ENCODE data around the gene SRPK2.
"Not testable (repeated sequence)": the region's sequence is repeated elsewhere in the genome, so short reads cannot be mapped to it uniquely, and the experiment has no call there.

Gene SRPK2

GRCh38 chr7:105256761-105257231 is 131.9 kb downstream of the SRPK2 start:
- DNase-seq, result no peak

GRCh38 chr7:105250706-105251105 is 138.0 kb downstream of the SRPK2 start:
- no peak for DNase-seq

- no peak for DNase-seq
Measured at GRCh38 chr7:105250239-105250638, 138.5 kb downstream of the SRPK2 start.

- no peak for DNase-seq
Measured at GRCh38 chr7:105249216-105249615, 139.5 kb downstream of the SRPK2 start.

- no peak for DNase-seq
Measured at GRCh38 chr7:105246679-105247078, 142.0 kb downstream of the SRPK2 start.

- no peak for DNase-seq
Measured at GRCh38 chr7:105246256-105246655, 142.5 kb downstream of the SRPK2 start.

- DNase-seq, result no peak
Measured at GRCh38 chr7:105245398-105246114, 143.2 kb downstream of the SRPK2 start.

GRCh38 chr7:105244594-105244993 is 144.1 kb downstream of the SRPK2 start:
- no peak for DNase-seq

GRCh38 chr7:105241198-105241597 is 147.5 kb downstream of the SRPK2 start:
- no peak for DNase-seq

- no peak for DNase-seq
Measured at GRCh38 chr7:105238198-105238765, 150.4 kb downstream of the SRPK2 start.

GRCh38 chr7:105234886-105235285 is 153.8 kb downstream of the SRPK2 start:
- DNase-seq, result no peak

- DNase-seq, result not testable (repeated sequence)
Measured at GRCh38 chr7:105232829-105233291, 155.9 kb downstream of the SRPK2 start.

- no peak for DNase-seq
Measured at GRCh38 chr7:105230486-105230885, 158.2 kb downstream of the SRPK2 start.

- DNase-seq, result no peak
Measured at GRCh38 chr7:105229641-105230040, 159.1 kb downstream of the SRPK2 start.

- no peak for DNase-seq
Measured at GRCh38 chr7:105228555-105228954, 160.2 kb downstream of the SRPK2 start.

- no peak for DNase-seq
Measured at GRCh38 chr7:105227391-105227790, 161.3 kb downstream of the SRPK2 start.

- DNase-seq, result no peak
Measured at GRCh38 chr7:105224884-105225651, 163.7 kb downstream of the SRPK2 start.

GRCh38 chr7:105222953-105223352 is 165.8 kb downstream of the SRPK2 start:
- DNase-seq, result no peak

GRCh38 chr7:105219771-105220160 is 169.0 kb downstream of the SRPK2 start:
- no peak for DNase-seq

- DNase-seq, result no peak
Measured at GRCh38 chr7:105218939-105219770, 169.6 kb downstream of the SRPK2 start.

- no peak for DNase-seq
Measured at GRCh38 chr7:105218215-105218614, 170.5 kb downstream of the SRPK2 start.

GRCh38 chr7:105216786-105217185 is 171.9 kb downstream of the SRPK2 start:
- no peak for DNase-seq

GRCh38 chr7:105215821-105216220 is 172.9 kb downstream of the SRPK2 start:
- no peak for DNase-seq

All from SHP77 treated with DMSO at 0.1 percent for 48 hours (cell line).